GM23338 (cell line): ENCODE data around the gene DNLZ. TPM values are rescaled to one million over a fixed set of nuclear protein-coding genes. Genes with fewer than 3 reads are reported as not detected.
A peak's percentile ranks its signal among the peaks of the same experiment; 100 is the strongest.
"Not testable (repeated sequence)": the region's sequence is repeated elsewhere in the genome, so short reads cannot be mapped to it uniquely, and the experiment has no call there.

Source experiments
- ATAC-seq: fragments of 200-7000 bp; cut with Tn5 transposase; 3 replicates; pipeline ENCODE4 v1.9.1; 2020
- DNase-seq: peaks from one replicate; pipeline ENCODE4 v3.0.0-alpha.2; 2015; ENCODE audit warnings: low spot score
- H2AFZ ChIP-seq: fragments of 200-600 bp; sonication (generic); 2 replicates; pipeline ENCODE4 v1.8.0; 2016; ENCODE audit warnings: antibody characterized with exemption, mild to moderate bottlenecking, moderate library complexity
- H3F3A ChIP-seq: fragments of 200-600 bp; sonication (generic); replicated peaks from 2 replicates; pipeline ENCODE4 v1.8.0; 2017; ENCODE audit warnings: antibody characterized with exemption, mixed run types, low read depth
- H3K27ac ChIP-seq: fragments of 200-600 bp; sonication (generic); 2 replicates; pipeline ENCODE4 v1.6.1; 2016; ENCODE audit warnings: low read depth
- H3K27me3 ChIP-seq: fragments of 200-600 bp; sonication (generic); 2 replicates; pipeline ENCODE4 v1.8.0; 2016; ENCODE audit warnings: mild to moderate bottlenecking, mixed run types, moderate library complexity; ENCODE audit not compliant: insufficient read depth
- H3K36me3 ChIP-seq: fragments of 200-600 bp; sonication (generic); 2 replicates; pipeline ENCODE4 v1.8.0; 2016; ENCODE audit warnings: mild to moderate bottlenecking; ENCODE audit not compliant: insufficient read depth
- H3K4me1 ChIP-seq: fragments of 200-600 bp; sonication (generic); 2 replicates; pipeline ENCODE4 v1.8.0; 2016; ENCODE audit warnings: mild to moderate bottlenecking, moderate library complexity; ENCODE audit not compliant: insufficient read depth
- H3K4me2 ChIP-seq: fragments of 200-600 bp; sonication (generic); 2 replicates; pipeline ENCODE4 v1.7.1; 2017; ENCODE audit warnings: mixed run types
- H3K4me3 ChIP-seq: fragments of 200-600 bp; sonication (generic); 2 replicates; pipeline ENCODE4 v1.6.1; 2016; ENCODE audit warnings: mixed run types
- H3K79me2 ChIP-seq: fragments of 200-600 bp; sonication (generic); replicated peaks from 2 replicates; pipeline ENCODE4 v1.8.0; 2017; ENCODE audit warnings: mild to moderate bottlenecking; ENCODE audit not compliant: insufficient read depth
- H3K9me2 ChIP-seq: fragments of 200-600 bp; sonication (generic); 2 replicates; pipeline ENCODE4 v1.8.0; 2017; ENCODE audit not compliant: insufficient read depth
- H4K20me1 ChIP-seq: fragments of 200-600 bp; sonication (generic); replicated peaks from 2 replicates; pipeline ENCODE4 v1.8.0; 2017; ENCODE audit warnings: mild to moderate bottlenecking; ENCODE audit not compliant: insufficient read depth
- H3K27ac Mint-ChIP-seq: 2 replicates; pipeline ENCODE4 v1.8.0; 2020; ENCODE audit warnings: inconsistent platforms, mild to moderate bottlenecking, moderate library complexity, mixed read lengths
- H3K27me3 Mint-ChIP-seq: 3 replicates; pipeline ENCODE4 v1.8.0; 2022; ENCODE audit warnings: low read depth, mild to moderate bottlenecking, moderate library complexity, mixed read lengths, inconsistent platforms; ENCODE audit not compliant: insufficient read depth, poor library complexity
- H3K36me3 Mint-ChIP-seq: 3 replicates; pipeline ENCODE4 v1.8.0; 2021; ENCODE audit warnings: low read depth, mild to moderate bottlenecking, inconsistent platforms, moderate library complexity, mixed read lengths
- H3K4me1 Mint-ChIP-seq: 3 replicates; pipeline ENCODE4 v1.8.0; 2020; ENCODE audit warnings: mild to moderate bottlenecking, inconsistent platforms, mixed read lengths
- H3K4me3 Mint-ChIP-seq: 3 replicates; pipeline ENCODE4 v1.8.0; 2021; ENCODE audit warnings: moderate library complexity, mild to moderate bottlenecking, inconsistent platforms, mixed read lengths
- H3K9me3 Mint-ChIP-seq: 3 replicates; pipeline ENCODE4 v1.8.0; 2020; ENCODE audit warnings: moderate library complexity, mild to moderate bottlenecking, inconsistent platforms, mixed read lengths
- ETS1 ChIP-seq: IDR thresholded peaks from 2 replicates; pipeline ENCODE4 v1.6.1; 2016; ENCODE audit warnings: antibody characterized with exemption
- POLR2AphosphoS5 ChIP-seq: IDR thresholded peaks from 2 replicates; pipeline ENCODE4 v1.6.1; 2016; ENCODE audit warnings: antibody characterized with exemption, low read depth
- REST ChIP-seq: IDR thresholded peaks from one replicate; pipeline ENCODE4 v1.6.1; 2018; ENCODE audit warnings: antibody characterized with exemption; ENCODE audit not compliant: unreplicated experiment
- ZNF462 ChIP-seq: fragments of 250-450 bp; sonication (Bioruptor Pico); IDR thresholded peaks from 2 replicates; pipeline ENCODE4 v1.5.0; 2020; ENCODE audit warnings: mild to moderate bottlenecking, moderate library complexity
- polyA plus RNA-seq: library from polyadenylated mRNA; unstranded; fragments of >200 nt; fragmentation: Nextera tagmentation; extraction: Ambion mirVana; gene quantifications from 2 replicates; pipeline ENCODE4 v1.2.1, GENCODE V29; 2016
- total RNA-seq: library from RNA; depleted of rRNA; stranded (reverse); fragments of >200 nt; shearing (Covaris generic); gene quantifications from 2 replicates; pipeline ENCODE4 v1.2.3, GENCODE V29; 2014

DNLZ gene
- total and polyA plus RNA-seq, 2 experiments from 2014 or later = 33.4 to 53.9 TPM

- not testable (repeated sequence) for DNase-seq, H3K9me2 ChIP-seq, ATAC-seq, H3K4me2 ChIP-seq, H3K27me3 ChIP-seq, H3K27ac Mint-ChIP-seq, H3K4me3 ChIP-seq, H3K9me3 Mint-ChIP-seq, H2AFZ ChIP-seq, H3K4me3 Mint-ChIP-seq, H3K27ac ChIP-seq
- Histone ChIP-seq H3K4me1 (peaks cover 17% of the 10 kb centered on the region; the same call in 1 of the 2 replicates), H4K20me1 (peaks cover 17% of the 10 kb centered on the region), H3K79me2 (peaks cover 41% of the 10 kb centered on the region), H3F3A (peaks cover 17% of the 10 kb centered on the region), H3K36me3 (peaks cover 29% of the 10 kb centered on the region)
- H3K27me3 Mint-ChIP-seq = peaks cover 20% of the 10 kb centered on the region
- H3K4me1 Mint-ChIP-seq = peaks cover 20% of the 10 kb centered on the region
- H3K36me3 Mint-ChIP-seq = peaks cover 68% of the 10 kb centered on the region
Measured at GRCh38 chr9:136407061-136407460, 43.5 kb upstream of the DNLZ start.

GRCh38 chr9:136405904-136406303 lies 42.4 kb upstream of the DNLZ start:
- H2AFZ ChIP-seq, H3K27ac Mint-ChIP-seq, H3K4me3 Mint-ChIP-seq, H4K20me1 ChIP-seq, DNase-seq, H3K4me2 ChIP-seq, H3K4me3 ChIP-seq, ATAC-seq, H3K27me3 ChIP-seq, H3K9me3 Mint-ChIP-seq, H3K9me2 ChIP-seq: not testable (repeated sequence)
- Histone ChIP-seq H3K27ac (peak overlapping the region; percentile 32; the same call in 1 of the 2 replicates), H3F3A (peaks cover 22% of the 10 kb centered on the region), H3K36me3 (peaks cover 25% of the 10 kb centered on the region), H3K4me1 (peaks cover 10% of the 10 kb centered on the region; the same call in 1 of the 2 replicates), H3K79me2 (peaks cover 29% of the 10 kb centered on the region)
- peaks cover 69% of the 10 kb centered on the region for H3K36me3 Mint-ChIP-seq
- peaks cover 14% of the 10 kb centered on the region for H3K4me1 Mint-ChIP-seq
- peaks cover 20% of the 10 kb centered on the region for H3K27me3 Mint-ChIP-seq

- no peaks in the 10 kb centered on the region for H3K9me2 ChIP-seq
- peaks cover 69% of the 10 kb centered on the region for H3K36me3 Mint-ChIP-seq
- peaks cover 14% of the 10 kb centered on the region for H3K4me1 Mint-ChIP-seq
- H3K36me3 ChIP-seq = peaks cover 25% of the 10 kb centered on the region
- peaks cover 21% of the 10 kb centered on the region for H3K27me3 Mint-ChIP-seq
- ATAC-seq = no peak
- H3K79me2 ChIP-seq = peaks cover 25% of the 10 kb centered on the region
- no peak overlapping the region for H2AFZ ChIP-seq
- peak overlapping the region; percentile 32; the same call in 1 of the 2 replicates for H3K27ac ChIP-seq
- peaks cover 8% of the 10 kb centered on the region for H4K20me1 ChIP-seq
- no peak overlapping the region for H3K4me2 ChIP-seq
- H3K27ac Mint-ChIP-seq = no peak overlapping the region
- DNase-seq = no peak
- no peak overlapping the region for H3K4me3 ChIP-seq
- H3K27me3 ChIP-seq = no peaks in the 10 kb centered on the region
- no peaks in the 10 kb centered on the region; the same call in 2 of the 3 replicates for H3K9me3 Mint-ChIP-seq
- H3F3A ChIP-seq = peaks cover 27% of the 10 kb centered on the region
- no peak overlapping the region for H3K4me3 Mint-ChIP-seq
- H3K4me1 ChIP-seq = peaks cover 10% of the 10 kb centered on the region; the same call in 1 of the 2 replicates
- TF ChIP-seq ZNF462 (no peak), POLR2AphosphoS5 (no peak), ETS1 (no peak), REST (no peak)
Measured at GRCh38 chr9:136405481-136405880, 41.9 kb upstream of the DNLZ start.
